Neural progenitor cell (in vitro differentiated cells): Measurements from ENCODE around the gene STARD7.

Experiments
- EZH2 ChIP-seq: fragments of 200-600 bp; sonication (generic); IDR thresholded peaks from 2 replicates; pipeline ENCODE4 v1.6.1; 2017; ENCODE audit warnings: antibody characterized with exemption, mild to moderate bottlenecking, moderate library complexity
- EZH2phosphoT487 ChIP-seq: fragments of 200-600 bp; sonication (generic); IDR thresholded peaks from 2 replicates; pipeline ENCODE4 v1.6.1; 2017; ENCODE audit warnings: antibody characterized with exemption
- TF ChIP-seq, protein P1 (sequence below): fragments of 200-600 bp; sonication (generic); IDR thresholded peaks from 2 replicates; pipeline ENCODE4 v1.5.1; 2017; ENCODE audit warnings: antibody characterized with exemption, mild to moderate bottlenecking

DNA sequence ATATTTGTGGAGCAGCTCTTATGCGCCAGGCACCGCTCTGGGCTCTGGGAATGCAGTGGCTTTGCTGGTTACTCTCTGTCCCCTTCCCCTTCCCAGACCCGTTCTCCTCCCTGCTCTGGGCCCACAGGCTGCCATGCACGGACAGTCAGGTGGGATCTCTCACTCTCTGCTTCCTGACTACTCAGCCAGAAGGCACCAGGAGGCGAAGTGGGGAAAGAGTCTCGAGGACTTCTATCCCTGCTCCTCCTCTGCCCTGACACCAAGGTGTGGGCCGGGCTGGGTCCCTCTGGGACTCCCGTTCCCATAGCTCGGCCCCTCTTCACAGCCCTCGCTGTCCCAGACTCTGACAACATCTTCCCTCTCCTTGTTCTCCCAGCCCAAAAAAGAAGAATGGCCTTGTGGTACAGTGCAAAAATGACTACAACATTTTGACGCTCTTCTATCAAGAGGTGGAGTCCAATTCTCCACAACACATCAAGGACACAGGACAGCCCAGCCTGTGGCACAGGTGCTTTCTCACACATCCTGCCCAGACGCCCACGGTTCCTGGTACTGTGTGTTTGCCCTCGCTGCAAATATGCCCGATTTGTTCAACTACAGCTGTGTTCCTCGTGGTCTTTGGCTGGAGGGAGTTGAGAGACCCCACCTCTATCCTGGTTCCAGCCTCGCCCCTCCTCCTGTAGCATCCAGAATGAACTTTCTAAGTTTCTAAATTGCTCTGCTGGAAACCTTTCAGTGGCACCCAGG is 49.4 kb downstream of the STARD7 start:
- TF ChIP-seq, protein P1, sequence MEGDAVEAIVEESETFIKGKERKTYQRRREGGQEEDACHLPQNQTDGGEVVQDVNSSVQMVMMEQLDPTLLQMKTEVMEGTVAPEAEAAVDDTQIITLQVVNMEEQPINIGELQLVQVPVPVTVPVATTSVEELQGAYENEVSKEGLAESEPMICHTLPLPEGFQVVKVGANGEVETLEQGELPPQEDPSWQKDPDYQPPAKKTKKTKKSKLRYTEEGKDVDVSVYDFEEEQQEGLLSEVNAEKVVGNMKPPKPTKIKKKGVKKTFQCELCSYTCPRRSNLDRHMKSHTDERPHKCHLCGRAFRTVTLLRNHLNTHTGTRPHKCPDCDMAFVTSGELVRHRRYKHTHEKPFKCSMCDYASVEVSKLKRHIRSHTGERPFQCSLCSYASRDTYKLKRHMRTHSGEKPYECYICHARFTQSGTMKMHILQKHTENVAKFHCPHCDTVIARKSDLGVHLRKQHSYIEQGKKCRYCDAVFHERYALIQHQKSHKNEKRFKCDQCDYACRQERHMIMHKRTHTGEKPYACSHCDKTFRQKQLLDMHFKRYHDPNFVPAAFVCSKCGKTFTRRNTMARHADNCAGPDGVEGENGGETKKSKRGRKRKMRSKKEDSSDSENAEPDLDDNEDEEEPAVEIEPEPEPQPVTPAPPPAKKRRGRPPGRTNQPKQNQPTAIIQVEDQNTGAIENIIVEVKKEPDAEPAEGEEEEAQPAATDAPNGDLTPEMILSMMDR, result no peak
- TF ChIP-seq EZH2 (no peak), EZH2phosphoT487 (no peak)
